Stimulated activated CD8-positive, alpha-beta memory T cell treated with anti-CD3 and anti-CD28 coated beads, Interleukin-2, amount 100 ng/mL, for 1 hour (primary cell): ENCODE results near the gene CNTFR.

ENCODE experiments used
- DNase-seq, 2 donors: peaks; one replicate each; pipeline ENCODE4 v3.0.0-alpha.2; 2020; ENCODE audit warnings: low read depth in 2 of 2

CNTFR gene

DNA sequence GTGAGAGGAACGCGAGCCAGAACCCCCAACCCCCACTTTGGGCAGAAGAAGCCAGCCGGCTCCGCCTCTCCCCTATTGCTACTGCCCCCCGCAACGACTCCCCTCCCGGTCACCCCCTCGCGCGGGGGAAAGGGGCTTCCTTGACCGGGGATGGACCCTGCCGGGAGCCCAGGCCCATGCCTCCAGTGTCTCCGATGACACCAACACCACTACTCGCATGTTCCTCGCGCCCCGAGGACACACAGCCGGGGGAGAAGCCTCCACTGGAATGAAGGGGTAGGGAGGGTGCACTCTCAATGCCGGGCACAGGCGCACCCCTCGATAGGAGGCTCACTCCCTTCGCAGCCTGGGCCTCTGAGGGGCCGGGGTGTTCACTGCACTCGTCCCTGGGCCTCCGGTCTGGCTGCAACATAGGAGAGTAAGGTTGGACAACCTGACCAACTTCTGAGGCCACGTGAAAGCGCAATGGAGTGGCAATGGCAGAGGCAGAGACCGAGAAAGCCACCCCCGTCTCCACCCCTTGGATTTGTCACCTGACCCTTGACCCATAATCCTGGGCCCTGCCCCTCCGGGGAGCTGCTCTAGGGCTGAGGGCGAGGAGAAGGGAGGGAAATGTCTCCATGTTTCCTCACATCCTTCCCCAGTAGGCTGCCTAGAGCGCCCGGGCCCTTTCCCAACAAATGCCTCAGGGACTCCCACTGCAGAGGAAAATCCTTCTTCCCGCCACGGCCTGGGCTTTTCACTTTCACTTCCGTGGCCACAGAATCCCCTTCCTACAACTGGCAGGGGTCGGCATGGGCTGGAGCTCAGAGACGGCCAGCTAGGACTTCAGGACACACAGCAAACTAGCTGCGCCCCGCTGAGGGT lies 1.1 kb upstream of the CNTFR start:
- no peak for DNase-seq

DNA sequence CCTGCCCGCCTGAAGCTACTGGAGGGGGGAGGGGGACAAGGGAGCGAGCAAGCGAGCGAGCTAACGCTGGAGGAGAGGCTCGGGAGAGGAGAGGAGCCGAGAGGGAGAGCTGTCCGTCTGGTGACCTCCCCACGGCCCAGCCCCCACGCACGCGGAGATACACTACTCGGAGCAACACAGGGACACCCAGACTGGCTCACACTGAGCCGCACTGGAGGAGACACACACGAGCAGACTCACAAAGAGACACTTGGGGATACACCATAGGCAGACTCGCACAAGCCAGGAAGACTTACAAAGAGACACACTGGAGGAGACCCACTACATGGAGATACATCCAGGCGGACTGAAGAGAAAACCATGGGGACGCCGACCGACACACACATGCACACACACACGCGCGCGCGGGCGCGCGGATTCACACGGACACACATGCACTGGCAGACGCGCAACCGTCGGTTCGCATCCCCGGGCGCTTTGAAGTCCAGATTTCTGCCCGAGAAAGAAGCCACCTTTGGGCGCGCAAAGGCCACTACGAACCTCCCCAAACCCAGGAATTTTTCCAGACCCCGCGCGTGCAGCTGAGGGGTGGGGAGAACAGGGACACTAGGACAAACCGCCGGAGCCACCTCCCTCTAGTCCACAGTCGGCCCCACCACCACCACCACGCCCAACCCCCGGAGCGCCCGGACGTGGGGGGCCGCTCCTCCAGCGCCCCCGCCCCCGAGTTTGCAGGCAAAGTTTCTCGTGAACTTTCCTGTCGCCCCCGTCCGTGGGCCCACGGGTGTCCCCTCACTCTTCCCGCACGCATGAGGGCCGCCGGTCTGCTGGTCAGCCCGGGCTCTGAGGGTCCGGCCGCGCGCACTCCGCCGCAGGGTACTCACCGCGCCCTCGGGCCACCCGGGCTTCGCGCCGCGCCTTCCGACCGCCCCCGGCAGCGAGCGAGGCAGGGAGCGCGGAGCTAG lies 571 bp downstream of the CNTFR start:
- no peak for DNase-seq

DNA sequence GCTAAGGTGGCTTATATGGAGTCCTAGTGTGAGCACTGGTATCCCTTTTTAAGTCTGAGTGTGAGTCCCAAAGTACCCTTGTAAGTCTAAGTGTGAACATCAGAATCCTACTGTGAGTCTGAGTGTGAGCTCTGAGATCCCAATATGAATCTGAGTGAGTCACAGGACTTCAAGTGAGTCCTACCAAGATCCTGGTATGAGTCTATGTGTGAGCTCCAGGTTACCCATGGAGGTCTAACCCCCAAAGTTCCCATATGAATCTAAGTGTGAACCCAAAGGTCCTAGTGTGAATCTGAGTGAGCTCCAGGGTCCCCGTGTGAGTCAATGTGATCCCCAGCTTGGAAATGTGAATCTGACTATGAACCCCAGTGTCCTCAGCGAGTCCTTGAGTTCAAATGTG lies 2.3 kb downstream of the CNTFR start:
- DNase-seq, result no peak

DNA sequence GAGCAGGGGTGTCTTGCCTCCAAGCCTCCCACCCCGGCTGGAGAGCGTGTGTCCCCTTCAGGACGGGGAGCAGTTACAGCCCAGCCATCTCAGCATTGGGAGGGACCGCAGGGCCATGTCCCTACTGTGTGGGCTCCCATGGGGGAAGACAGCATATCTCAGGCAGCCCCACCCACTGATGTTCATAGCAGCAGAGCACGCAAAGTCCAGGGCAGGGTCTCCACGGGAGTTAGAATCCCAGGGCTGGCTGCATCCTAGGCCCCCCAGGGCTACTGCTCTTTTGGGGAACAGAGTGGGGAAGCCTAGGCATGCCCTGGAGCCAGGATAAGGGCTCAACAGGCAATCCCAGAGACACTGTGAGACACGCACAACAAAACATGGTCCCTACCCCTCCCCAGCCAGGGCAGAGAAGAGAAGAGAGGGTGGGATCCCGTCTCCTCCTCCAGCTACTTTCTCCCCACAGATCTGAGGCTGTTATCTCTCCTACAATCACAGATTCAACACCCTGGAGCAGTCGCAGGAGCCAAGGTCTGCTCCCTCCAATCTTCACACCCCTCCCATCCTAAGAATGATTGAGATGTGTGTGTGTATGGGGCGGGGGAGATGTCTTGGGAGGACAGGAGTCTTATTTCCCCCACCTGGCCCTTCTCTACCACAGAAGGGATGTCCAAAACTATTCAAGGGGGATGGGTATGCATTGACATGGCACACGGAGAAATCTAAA lies 3.4 kb downstream of the CNTFR start:
- no peak for DNase-seq

DNA sequence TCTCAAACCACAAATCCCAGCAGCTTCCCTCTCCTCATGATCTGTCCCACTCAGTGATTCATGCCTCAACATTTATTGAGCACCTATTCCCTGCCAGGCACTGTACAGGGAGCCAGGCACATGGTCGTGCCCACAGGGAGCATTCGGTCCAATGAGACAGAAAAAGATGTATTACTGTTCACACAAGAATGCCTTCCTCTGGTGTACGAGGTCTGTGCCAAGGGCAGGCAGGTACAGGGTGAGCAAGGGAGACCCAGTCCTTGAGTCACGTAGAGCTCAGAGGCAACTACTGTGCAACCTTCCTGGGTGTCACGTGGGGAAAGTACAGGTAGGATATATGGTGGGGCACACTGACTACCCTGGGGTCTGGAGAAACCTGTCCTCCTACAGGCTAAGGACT lies 4.6 kb downstream of the CNTFR start:
- DNase-seq, result no peak

DNA sequence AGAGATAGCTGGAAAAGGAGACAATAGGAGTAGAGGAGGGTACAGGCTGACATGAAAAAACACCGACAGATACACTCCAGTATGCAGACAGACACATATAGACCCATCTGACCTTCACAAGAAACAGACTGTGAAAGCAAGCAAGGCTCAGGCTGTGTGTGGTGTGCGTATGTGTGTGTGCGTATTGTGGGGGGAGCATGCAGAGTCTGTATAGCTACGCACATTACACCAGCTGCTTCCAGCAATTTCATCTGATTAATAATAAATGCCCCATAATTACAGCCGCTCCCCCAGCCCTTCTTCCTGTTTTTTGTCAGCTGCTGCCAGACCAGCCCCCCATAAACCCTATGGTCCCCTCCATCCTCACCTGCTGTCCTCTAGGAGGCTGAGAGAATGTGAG lies 6.7 kb downstream of the CNTFR start:
- DNase-seq, result no peak

DNA sequence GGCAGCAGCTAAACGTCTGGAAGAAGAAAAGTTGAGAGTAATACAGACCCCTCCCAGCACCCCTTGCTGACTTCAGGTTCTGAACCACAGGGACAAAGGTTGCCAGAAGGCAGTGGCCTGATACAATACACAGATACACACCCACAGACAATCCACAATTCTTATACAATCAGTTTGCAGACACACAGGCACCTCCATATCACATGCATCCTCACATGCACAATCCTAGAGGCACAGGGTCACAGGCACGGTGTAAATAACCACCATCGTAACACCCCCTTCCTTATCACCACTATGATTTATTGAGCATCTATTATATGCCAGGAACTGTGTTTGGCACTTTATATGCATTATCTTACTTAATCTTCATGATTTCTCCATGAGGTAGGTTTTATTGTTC lies 8.2 kb downstream of the CNTFR start:
- DNase-seq, result no peak

DNA sequence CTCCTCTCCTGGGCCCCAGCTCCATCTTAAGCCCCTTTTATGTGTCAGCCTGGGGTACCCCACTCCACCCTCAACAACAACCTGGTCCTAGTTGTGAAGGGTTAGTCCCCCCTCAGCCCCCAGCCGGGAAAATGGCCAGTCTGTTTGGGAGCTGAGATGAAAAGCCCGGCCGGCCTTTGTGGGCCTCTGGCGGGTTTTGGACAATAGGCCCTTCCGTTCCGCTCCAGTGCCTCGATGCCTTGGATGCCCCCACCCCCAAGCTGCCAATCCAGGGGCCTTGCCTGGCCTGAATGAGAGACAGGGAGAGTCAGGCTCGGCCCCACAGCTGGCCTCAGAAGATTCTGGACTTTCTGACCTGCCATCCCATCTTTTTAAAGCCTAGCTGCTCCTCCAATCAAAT lies 9.2 kb downstream of the CNTFR start:
- DNase-seq, result no peak

DNA sequence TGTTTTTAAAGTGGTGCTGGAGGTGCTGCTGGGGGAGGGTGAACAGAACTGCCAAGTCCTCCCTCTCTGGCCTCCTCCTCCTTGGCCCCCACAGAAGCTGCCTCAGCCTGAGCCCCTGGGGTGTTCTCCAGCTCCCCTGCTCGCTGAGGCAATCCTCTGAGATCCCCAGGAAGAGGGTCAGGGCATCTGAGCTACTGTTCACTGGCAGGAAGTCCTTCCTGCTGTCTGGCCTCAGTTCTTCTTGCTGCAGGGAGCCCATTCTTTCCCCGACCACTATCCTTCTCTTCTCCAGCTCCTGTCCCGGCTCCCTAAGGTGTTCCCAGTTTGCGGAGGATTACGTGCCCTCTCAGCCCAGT lies 9.7 kb downstream of the CNTFR start:
- DNase-seq, result no peak

DNA sequence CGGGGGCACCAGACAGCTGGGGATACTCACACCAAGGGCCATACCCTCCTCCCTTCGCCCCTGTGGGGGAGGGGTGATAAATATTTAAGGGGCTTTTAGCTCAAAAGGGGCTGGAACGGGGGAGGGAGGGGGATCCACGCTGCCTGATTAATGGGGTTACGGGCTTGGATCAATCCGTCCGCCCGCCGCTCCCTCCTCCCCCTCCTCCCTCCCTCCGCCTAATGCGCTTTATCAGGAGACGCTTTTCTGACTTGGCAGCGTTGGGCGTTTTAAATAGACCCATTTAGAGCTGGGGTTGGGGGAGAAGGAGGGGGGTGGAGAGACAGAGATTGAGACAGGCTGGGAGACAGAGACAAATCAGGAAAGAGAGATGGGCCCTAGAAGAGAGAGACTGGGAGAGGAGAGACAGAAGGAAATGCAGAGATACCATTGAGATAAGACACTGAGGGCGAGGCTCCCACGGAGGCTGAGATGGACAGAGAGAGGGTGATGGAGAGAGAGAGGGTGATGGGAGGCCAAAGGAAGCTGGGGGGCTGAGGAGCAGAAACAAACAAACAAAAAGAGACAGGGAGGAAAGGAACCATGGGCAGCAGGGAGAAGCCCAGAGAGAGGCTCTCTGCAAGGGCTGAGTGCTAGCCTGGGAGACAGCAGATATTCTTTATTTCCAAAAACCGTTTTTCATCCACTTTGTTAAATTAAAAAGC lies 10.3 kb downstream of the CNTFR start:
- no peak for DNase-seq

DNA sequence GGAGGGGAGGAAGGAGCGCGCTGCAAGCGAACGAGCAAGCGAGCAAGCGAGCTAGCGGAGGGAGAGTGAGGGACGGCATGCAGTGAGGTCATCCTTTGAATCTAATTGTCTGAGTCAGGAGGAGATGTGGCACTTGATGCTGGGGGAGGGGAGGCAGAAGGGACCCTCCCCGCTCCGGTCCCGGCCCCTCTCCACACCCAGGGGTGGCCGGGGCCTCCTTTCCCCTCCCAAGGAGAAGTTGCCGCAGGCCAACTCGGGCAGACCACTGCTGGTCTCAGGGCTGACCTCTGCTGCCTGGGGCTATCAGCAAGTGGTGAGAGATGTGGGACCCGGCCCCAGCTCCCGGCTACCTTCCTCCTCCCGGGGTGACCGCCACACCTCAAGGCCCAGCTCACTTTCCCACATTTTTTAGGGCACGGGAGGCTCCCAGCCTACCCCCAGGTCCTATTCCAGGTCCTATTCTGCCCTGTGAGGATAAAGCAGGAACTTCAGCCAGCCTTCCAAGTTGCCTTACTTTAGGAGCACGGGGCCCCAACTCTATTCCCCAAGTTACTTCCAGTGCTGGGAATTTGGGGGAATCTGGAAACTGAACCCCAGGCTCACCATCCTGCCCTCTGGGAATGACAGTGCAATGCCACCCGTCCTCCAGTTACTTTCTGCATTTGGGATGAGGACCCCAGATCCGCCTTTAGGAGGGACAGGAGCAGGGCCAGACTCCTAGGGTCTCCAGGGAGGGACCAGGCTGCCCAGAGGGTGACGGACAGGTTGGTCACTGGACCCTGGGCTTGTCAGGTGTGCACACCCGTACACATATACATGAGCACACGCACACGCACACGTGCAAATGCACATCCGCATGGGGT lies 11.1 kb downstream of the CNTFR start:
- DNase-seq, result no peak

DNA sequence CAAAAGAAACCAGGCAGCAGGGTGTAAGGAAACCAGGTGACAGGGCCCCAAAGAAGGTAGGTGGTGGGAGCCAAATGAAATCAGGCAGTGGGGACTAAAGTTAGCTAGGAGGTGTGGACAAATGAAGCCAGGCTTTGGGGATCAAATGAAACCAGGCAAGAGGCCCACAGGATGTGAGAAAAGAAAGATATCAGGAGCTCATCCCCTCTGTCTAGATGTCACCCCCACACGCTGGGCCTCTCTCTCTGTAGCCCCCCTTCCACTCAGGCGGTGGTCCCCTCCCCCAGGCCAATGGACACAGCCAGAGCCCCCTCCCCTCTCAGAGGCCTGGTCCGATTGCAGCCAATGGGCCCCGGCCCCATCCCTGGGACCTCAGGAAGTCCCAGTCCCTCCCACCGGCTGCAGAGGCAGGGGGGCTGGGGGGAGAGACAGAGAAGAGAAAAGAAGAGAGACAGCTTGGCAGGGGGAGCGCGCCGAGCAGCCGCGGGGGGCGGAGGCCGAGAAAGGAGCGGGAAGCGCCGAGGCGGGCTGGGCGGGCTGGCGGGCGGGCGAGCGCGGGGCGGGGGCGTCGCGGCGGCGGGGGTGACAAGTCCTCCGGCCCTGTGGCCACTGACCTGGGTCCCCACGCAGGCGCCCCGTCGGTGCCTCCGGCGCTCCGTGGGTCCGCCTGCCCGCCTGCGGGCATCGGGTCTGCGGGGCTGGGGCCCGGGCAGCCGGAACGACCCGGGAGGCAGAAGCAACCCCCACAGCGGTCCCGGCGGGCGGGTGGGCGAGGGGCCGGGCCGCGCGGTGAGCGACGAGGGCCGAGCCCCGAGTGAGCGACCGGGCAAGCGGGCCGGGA lies 11.9 kb downstream of the CNTFR start:
- no peak for DNase-seq

DNA sequence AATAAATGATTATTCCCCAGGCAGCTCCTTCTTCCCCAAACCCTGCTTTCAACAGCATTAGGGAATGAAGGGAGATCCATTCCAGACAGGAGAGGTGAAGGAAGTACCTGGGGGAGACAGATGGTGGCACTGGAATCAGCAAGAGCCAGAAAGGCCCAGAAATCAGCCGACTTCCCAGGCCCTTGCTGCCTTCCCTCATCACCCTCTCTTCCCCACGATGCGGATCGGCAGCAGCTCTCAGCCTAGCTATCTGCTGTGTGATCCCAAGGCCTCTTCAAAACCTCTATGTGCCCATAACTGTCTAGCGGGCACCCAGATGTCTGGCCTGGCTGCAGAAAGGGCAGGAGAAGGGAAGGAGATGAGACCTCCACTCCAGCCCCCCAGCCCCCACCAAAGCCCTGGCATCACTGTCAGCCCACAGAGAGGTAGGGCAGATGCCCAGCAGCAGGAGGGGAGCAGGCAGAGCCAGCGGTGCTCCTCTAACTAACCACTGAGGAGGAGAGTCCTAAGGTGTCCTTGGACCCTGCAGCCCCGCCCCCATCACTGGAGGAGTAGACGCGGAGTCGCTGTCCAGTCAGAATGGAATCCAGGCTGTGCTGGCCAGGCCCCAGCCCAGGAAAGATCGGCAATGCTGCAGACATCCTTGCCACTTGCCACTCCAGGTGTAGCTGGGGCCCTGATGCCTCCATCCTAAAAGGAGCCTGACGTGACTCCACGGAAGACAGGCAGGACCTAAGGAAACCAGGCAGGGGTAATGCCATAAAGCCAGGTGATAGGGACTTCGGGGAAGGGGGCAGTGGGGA lies 12.7 kb downstream of the CNTFR start:
- no peak for DNase-seq

DNA sequence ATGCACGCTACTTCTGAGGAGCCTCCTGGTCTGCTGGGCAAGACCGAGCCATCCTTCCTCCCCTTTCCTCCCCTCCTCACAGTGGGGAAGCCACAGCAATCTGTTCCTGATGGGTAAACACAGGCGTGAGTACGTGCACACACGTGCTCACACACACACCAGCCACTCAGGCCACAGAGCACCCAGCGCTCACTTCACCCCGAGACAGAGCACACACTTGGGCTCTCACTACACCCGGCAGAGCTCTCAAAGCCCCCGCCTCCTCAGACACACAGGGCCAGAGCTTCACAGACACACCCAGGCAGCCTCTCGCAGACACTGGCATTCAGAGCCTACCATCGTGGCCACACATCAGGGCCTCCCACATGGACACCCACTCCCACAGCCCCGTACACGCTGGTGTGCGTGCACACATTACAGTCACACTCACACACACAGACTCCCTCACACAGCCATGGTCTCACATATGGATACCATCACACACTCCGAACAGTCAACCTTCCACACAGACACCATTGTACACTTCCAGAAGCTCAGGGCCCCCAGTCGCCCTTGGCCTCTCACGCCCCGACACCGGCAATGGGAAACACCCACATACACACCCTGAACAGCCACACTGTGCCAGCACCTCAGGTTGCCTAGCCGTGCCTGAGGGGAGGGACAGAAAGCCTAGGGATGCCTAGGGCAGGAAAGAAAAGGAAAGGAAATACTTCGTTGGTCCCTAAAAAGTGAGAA lies 13.5 kb downstream of the CNTFR start:
- DNase-seq, result no peak

DNA sequence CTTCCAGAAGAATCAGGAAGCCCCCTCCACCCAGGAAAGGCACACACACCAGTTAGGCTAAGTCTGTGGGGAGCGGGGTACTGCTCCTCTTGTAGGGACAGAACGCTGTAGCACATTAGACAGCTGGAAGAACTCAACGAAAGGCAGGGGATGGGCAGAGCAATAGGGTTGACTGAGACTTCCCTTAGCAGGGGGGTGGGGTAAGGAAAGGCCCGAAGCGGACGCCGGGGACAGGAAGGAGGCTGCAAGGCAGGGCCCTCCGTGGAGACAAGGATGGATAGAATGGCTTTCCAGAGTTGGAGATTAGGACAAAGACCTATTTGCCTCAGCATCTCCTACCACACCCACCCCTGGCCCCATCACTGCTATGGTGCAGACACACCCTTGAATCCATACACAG lies 14.3 kb downstream of the CNTFR start:
- DNase-seq, result no peak

DNA sequence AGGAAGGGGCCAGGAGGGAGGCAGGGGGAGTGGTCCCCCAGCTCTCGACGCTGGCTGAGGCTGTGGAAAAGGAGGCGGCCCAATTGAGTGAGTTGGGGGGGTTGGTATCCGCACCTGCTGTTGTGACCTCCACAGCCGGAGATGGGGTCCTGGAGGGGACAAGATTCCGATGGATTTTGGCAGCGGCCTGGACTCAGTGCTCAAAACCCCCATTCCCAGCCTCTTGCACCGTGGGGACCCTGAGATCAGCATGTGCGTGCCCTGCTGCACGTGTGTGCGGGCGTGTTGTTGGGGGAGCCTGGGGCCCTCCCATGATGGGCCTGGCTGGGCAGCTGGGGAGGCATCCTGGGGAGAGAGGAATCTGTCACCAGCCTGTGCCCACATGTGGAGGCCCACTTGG lies 15.0 kb downstream of the CNTFR start:
- no peak for DNase-seq

DNA sequence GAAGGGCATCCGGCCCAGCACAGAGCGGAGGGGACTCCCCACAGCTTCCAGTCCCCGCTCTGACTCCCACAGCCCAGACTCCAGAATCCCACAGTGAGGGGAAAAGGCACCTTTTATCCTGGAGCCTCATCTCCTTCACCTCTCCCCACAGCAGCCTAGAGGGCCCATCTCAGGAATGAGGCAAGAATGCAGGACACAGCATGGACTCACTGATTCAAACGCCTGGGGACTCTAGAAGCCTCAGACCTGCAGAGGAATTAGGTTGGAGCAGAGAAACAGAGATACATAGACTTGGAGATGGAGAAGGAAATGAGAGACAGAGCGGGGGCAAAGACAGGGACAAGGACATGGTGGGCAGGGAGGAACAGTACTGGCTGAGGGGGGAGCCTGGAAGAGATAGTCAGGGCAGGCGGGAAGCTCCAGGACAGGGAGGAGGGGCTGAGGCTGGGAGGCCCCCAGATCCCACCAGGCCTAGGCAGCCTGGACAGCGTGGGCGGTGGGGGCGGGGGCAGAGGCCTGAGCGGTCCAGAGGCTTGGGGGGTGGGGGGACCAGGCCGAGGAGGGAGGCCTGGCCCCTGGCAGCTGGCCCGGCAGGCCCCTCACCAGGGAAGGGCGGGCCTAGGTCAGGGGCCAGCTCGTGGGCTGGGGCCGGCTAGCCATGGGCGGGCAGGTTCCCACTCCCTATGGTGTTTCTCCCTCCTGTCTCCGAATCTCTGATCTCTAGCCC lies 15.8 kb downstream of the CNTFR start:
- no peak for DNase-seq

DNA sequence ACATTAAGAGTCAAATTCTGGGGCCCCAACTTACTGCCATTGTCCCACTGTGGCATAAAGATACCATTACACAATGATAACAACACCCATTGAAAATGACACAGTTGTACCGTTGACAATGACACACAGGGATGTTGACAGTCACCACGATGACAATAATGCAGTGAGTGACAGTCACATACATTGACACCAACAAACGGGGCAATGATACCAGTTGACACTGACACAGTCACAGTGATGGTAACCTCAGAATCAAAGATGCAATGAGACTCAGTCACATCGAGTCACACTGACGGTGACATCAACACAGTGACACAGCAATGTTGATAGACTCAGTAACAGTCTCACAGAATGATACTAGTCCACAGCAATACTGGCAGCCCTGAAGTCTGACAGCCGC lies 16.9 kb downstream of the CNTFR start:
- DNase-seq, result no peak
